ENCODE data around the gene RPS21. TPM values are rescaled to one million over a fixed set of nuclear protein-coding genes. Genes with fewer than 3 reads are reported as not detected.

Gene RPS21
- total and polyA plus RNA-seq, 10 of the 15 experiments (the other 5 are each of a cell fraction or from before 2014, with no cell fraction given): 1,474 to 4,987 (median 2,439) TPM

DNA sequence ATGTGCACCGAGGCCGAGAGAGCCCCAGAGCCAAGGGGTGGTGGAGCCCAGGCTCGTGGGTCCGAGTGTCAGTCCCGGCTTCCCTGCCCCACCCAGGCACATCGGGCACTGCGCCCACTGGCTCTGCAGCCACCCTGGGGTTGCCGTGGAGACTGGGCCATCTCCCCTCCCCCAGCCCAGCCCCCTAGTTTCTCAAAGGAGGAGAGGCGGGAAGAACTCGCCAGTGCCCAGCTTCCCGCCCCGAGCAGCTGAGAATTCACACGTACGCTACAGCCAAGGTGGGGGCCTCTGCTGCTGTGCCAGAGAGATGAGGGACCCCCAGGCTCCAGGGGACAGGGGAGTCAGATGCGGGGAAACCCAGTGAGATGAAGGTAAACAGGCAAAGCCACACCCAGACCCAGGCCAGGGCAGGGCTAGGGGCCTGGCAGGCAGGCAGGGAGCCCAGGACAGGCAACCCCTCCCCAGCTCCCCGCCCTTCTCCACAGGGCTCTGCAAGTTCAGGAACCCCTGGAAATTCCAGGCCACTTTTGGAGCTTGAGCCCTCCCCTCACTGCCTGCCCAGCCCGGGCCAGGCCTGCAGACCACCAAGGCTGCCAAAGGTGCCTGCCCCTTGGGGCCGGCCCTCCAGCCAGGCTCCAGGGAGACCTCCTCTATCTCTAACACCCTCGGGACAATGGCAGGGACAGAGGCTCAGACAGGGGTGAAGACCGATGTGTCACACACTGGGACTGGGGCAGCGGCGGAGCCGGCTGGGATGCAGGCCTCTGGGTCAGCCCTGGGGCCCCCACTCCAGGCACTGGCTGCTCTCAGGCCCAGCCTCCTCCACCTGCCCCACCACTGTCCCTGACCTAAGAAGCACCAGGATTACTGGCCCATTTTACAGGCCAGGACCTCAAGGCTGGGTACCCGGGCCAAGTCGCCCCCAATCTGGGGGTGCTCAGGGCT is 25.8 kb upstream of the RPS21 start:
- no peak for DNase-seq (ENCODE audit: low read depth, low spot score)
- H3K4me1 ChIP-seq (ENCODE audit: control insufficient read depth, insufficient read depth, low read length): no peaks in the 10 kb centered on the region
- SMC1A ChIA-PET (ENCODE audit: uncharacterized antibody, unreplicated experiment): no interaction called here
- intact Hi-C loops (cut with micrococcal nuclease; ENCODE audit: unreplicated experiment): no loop called here
- H3K79me2 ChIP-seq (ENCODE audit: control insufficient read depth, insufficient read depth, low read length): no peaks in the 10 kb centered on the region
- no peak overlapping the region for H3K27ac ChIP-seq (ENCODE audit: control insufficient read depth, insufficient read depth)
- RAD21 ChIA-PET (ENCODE audit: unreplicated experiment): no interaction called here
- no peak for ATAC-seq
- H2AFZ ChIP-seq (ENCODE audit: control insufficient read depth, low read depth, low read length): no peak overlapping the region
- BruUV-seq (replicated peaks): no TSS peak
- H3K4me2 ChIP-seq (ENCODE audit: control insufficient read depth, insufficient read depth): no peak overlapping the region
- POLR2A ChIA-PET: no interaction called here
- H3K27me3 ChIP-seq (replicated peaks in 1 of 2; ENCODE audit: control insufficient read depth in 2 of 2, insufficient read depth in 2 of 2, low read length in 1 of 2): no peaks in the 10 kb centered on the region
- H3K9ac ChIP-seq (ENCODE audit: control insufficient read depth, insufficient read depth, low read length): no peak overlapping the region
- H3K36me3 ChIP-seq (ENCODE audit: control insufficient read depth in 2 of 2, insufficient read depth in 2 of 2, low read length in 1 of 2): no peaks in the 10 kb centered on the region
- 72% methylated on average over 24 of the region's 25 CpGs for WGBS (ENCODE audit: insufficient coverage, insufficient replicate concordance, low lambda C conversion rate, missing lambda C conversion rate)
- no peak for FAIRE-seq
- TF ChIP-seq TBL1XR1 (IDR thresholded peaks at IDR 0.05; ENCODE audit: low read depth, low read length): no peak
- no peak for TF ChIP-seq CREB1 (IDR thresholded peaks at IDR 0.05; ENCODE audit: low read depth)
- H4K20me1 ChIP-seq (ENCODE audit: control insufficient read depth, insufficient read depth): no peaks in the 10 kb centered on the region
- H3K4me3 ChIP-seq: no peak overlapping the region
- in situ Hi-C loops (cut with MboI): no loop called here
- H3K9me3 ChIP-seq (replicated peaks; ENCODE audit: control insufficient read depth, insufficient read depth, low read length): no peaks in the 10 kb centered on the region
- CTCF ChIA-PET: no interaction called here

GRCh38 chr20:62361799-62362589 is 24.9 kb upstream of the RPS21 start:
- ATAC-seq: no peak
- 70% methylated on average over 34 of the region's 34 CpGs for WGBS (ENCODE audit: insufficient coverage, insufficient replicate concordance, low lambda C conversion rate, missing lambda C conversion rate)
- Histone ChIP-seq H3K27me3 (replicated peaks in 1 of 2; ENCODE audit: control insufficient read depth in 2 of 2, insufficient read depth in 2 of 2, low read length in 1 of 2) (no peaks in the 10 kb centered on the region), H3K79me2 (ENCODE audit: control insufficient read depth, insufficient read depth, low read length) (no peaks in the 10 kb centered on the region), H3K9me3 (replicated peaks; ENCODE audit: control insufficient read depth, insufficient read depth, low read length) (no peaks in the 10 kb centered on the region), H3K9ac (ENCODE audit: control insufficient read depth, insufficient read depth, low read length) (no peak overlapping the region), H3K36me3 (ENCODE audit: control insufficient read depth in 2 of 2, insufficient read depth in 2 of 2, low read length in 1 of 2) (no peaks in the 10 kb centered on the region), H3K4me1 (ENCODE audit: control insufficient read depth, insufficient read depth, low read length) (no peaks in the 10 kb centered on the region), H3K4me2 (ENCODE audit: control insufficient read depth, insufficient read depth) (no peak overlapping the region), H3K4me3 (no peak overlapping the region), H3K27ac (ENCODE audit: control insufficient read depth, insufficient read depth) (no peak overlapping the region), H4K20me1 (ENCODE audit: control insufficient read depth, insufficient read depth) (no peaks in the 10 kb centered on the region), H2AFZ (ENCODE audit: control insufficient read depth, low read depth, low read length) (no peak overlapping the region)
- RAD21 ChIA-PET (ENCODE audit: unreplicated experiment): no interaction called here
- BruUV-seq (replicated peaks): no TSS peak
- SMC1A ChIA-PET (ENCODE audit: uncharacterized antibody, unreplicated experiment): no interaction called here
- DNase-seq (ENCODE audit: low read depth, low spot score): no peak
- intact Hi-C loops (cut with micrococcal nuclease; ENCODE audit: unreplicated experiment) (no loop called here), in situ Hi-C loops (cut with MboI) (no loop called here)
- no peak for FAIRE-seq
- CTCF ChIA-PET: no interaction called here
- POLR2A ChIA-PET: no interaction called here
- TF ChIP-seq KDM1A (IDR thresholded peaks at IDR 0.05; ENCODE audit: borderline replicate concordance) (no peak), STAT1 (conservative IDR thresholded peaks at IDR 0.05) (no peak), STAT3 (IDR thresholded peaks at IDR 0.05; ENCODE audit: low read depth, low read length) (no peak), ZSCAN29 (IDR thresholded peaks at IDR 0.05) (no peak), RB1 (IDR thresholded peaks at IDR 0.05; ENCODE audit: borderline replicate concordance) (no peak), SMAD5 (IDR thresholded peaks at IDR 0.05; ENCODE audit: low read depth) (no peak), NR2C1 (IDR thresholded peaks at IDR 0.05) (no peak), MYC (IDR thresholded peaks at IDR 0.05; ENCODE audit: insufficient read depth, insufficient read length, insufficient replicate concordance, low read length, severe bottlenecking) (no peak), EP300 (IDR thresholded peaks at IDR 0.05; ENCODE audit: borderline replicate concordance in 1 of 2, control insufficient read depth in 1 of 2, low read depth in 2 of 2, low read length in 2 of 2) (no peak)
- TF ChIP-seq, protein P1, sequence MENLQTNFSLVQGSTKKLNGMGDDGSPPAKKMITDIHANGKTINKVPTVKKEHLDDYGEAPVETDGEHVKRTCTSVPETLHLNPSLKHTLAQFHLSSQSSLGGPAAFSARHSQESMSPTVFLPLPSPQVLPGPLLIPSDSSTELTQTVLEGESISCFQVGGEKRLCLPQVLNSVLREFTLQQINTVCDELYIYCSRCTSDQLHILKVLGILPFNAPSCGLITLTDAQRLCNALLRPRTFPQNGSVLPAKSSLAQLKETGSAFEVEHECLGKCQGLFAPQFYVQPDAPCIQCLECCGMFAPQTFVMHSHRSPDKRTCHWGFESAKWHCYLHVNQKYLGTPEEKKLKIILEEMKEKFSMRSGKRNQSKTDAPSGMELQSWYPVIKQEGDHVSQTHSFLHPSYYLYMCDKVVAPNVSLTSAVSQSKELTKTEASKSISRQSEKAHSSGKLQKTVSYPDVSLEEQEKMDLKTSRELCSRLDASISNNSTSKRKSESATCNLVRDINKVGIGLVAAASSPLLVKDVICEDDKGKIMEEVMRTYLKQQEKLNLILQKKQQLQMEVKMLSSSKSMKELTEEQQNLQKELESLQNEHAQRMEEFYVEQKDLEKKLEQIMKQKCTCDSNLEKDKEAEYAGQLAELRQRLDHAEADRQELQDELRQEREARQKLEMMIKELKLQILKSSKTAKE (IDR thresholded peaks at IDR 0.05; ENCODE audit: low read depth, poor library complexity, severe bottlenecking): no peak
